Breast epithelium (tissue), 4 donors: ENCODE measurements around the gene CAB39L. TPM values are rescaled to one million over a fixed set of nuclear protein-coding genes. Genes with fewer than 3 reads are reported as not detected.
"Not testable (repeated sequence)": the region's sequence is repeated elsewhere in the genome, so short reads cannot be mapped to it uniquely, and the experiment has no call there.

Source experiments
- DNase-seq, 2 donors: peaks; one replicate each; pipeline ENCODE4 v3.0.0-alpha.2; 2019; ENCODE audit warnings: low spot score in 2 of 2
- H3K27ac ChIP-seq, 2 donors: fragments of 200-600 bp; sonication (generic) in 1 of 2; one replicate each; pipeline ENCODE4 v1.5.1; 2016 to 2019; ENCODE audit warnings: mild to moderate bottlenecking in 1 of 2
- H3K27me3 ChIP-seq, 2 donors: fragments of 200-600 bp; sonication (generic) in 1 of 2; one replicate each; pipeline versions ENCODE4 v1.5.1 to v1.6.0; 2017 to 2019; ENCODE audit warnings: control low read depth in 1 of 2, mild to moderate bottlenecking in 1 of 2
- H3K36me3 ChIP-seq: fragments of 200-600 bp; one replicate; pipeline ENCODE4 v1.5.1; 2019
- H3K4me1 ChIP-seq, 2 donors: fragments of 200-600 bp; sonication (generic); one replicate each; pipeline ENCODE4 v1.5.1; 2016 to 2019; ENCODE audit warnings: control low read depth in 1 of 2
- H3K4me3 ChIP-seq, 3 donors: fragments of 200-600 bp; sonication (generic); 1 replicate in 2 of 3; 2 replicates in 1 of 3; pipeline ENCODE4 v1.5.1; 2016 to 2019; ENCODE audit warnings: mild to moderate bottlenecking in 3 of 3, moderate library complexity in 2 of 3
- H3K9me3 ChIP-seq, 2 donors: fragments of 200-600 bp; sonication (generic) in 1 of 2; one replicate each; pipeline ENCODE4 v1.5.1; 2016 to 2019; ENCODE audit warnings: control low read depth in 1 of 2
- CTCF ChIP-seq, 3 donors: fragments of 450-650 bp; IDR thresholded peaks; one replicate each; pipeline ENCODE4 v1.5.1; 2016 to 2017; ENCODE audit warnings: antibody characterized with exemption in 3 of 3, mild to moderate bottlenecking in 3 of 3, moderate library complexity in 3 of 3
- POLR2A ChIP-seq: fragments of 450-650 bp; IDR thresholded peaks from one replicate; pipeline ENCODE4 v1.6.1; 2016; ENCODE audit warnings: antibody characterized with exemption, mild to moderate bottlenecking, moderate library complexity
- POLR2AphosphoS5 ChIP-seq, 3 donors: sonication (generic); formaldehyde crosslinking; IDR thresholded peaks; one replicate each; pipeline ENCODE4 v1.6.1; 2017; ENCODE audit warnings: antibody characterized with exemption in 3 of 3
- intact Hi-C: fragments of 100-400 bp; cut with DNase I; formaldehyde crosslinking; loops from one replicate; pipeline ENCODE4 v1.15.1; 2023; ENCODE audit warnings: low total_unique reads
- total RNA-seq, 3 donors: library from RNA; depleted of rRNA; stranded (reverse); fragments of >200 nt; gene quantifications; one replicate each; pipeline ENCODE4 v1.1.0, GENCODE V29; 2016

CAB39L gene
- total RNA-seq, 3 donors from 2014 or later = 40.0 to 92.1 (median 44.8) TPM

- Histone ChIP-seq H3K4me1 (peaks cover 9 to 13% of the 10 kb centered on the region in 2 donors), H3K36me3 (no peaks in the 10 kb centered on the region), H3K9me3 (no peaks in the 10 kb centered on the region), H3K27me3 (no peaks in the 10 kb centered on the region), H3K4me3 (no peak overlapping the region), H3K27ac (peak overlapping the region; percentile 45 to 68)
- no peak for DNase-seq
- intact Hi-C loops = no loop called here
- TF ChIP-seq CTCF (IDR thresholded peaks at IDR 0.05) (no peak), POLR2AphosphoS5 (IDR thresholded peaks at IDR 0.05) (no peak), POLR2A (no peak)
Observed at GRCh38 chr13:49298416-49298815, 145.4 kb downstream of the CAB39L start.

GRCh38 chr13:49297338-49297737, 146.5 kb downstream of the CAB39L start:
- Histone ChIP-seq H3K4me3 (no peak overlapping the region), H3K36me3 (no peaks in the 10 kb centered on the region), H3K4me1 (peaks cover 9 to 11% of the 10 kb centered on the region in 2 donors), H3K27me3 (no peaks in the 10 kb centered on the region), H3K27ac (no peak overlapping the region), H3K9me3 (no peaks in the 10 kb centered on the region)
- TF ChIP-seq POLR2AphosphoS5 (IDR thresholded peaks at IDR 0.05) = no peak
- TF ChIP-seq CTCF (IDR thresholded peaks at IDR 0.05) = no peak
- TF ChIP-seq POLR2A = no peak
- intact Hi-C loops = no loop called here
- DNase-seq = no peak

GRCh38 chr13:49296659-49297058, 147.2 kb downstream of the CAB39L start:
- TF ChIP-seq POLR2A = no peak
- no peak for TF ChIP-seq CTCF (IDR thresholded peaks at IDR 0.05)
- TF ChIP-seq POLR2AphosphoS5 (IDR thresholded peaks at IDR 0.05) = no peak
- intact Hi-C loops = no loop called here
- Histone ChIP-seq H3K27me3 (no peaks in the 10 kb centered on the region), H3K4me3 (no peak overlapping the region), H3K9me3 (no peaks in the 10 kb centered on the region), H3K4me1 (peaks cover 9 to 11% of the 10 kb centered on the region in 2 donors), H3K36me3 (no peaks in the 10 kb centered on the region), H3K27ac (no peak overlapping the region)
- DNase-seq = no peak

- intact Hi-C loops = no loop called here
- H3K4me1 ChIP-seq = peaks cover 5% of the 10 kb centered on the region in 2 donors
- H3K4me3 ChIP-seq = no peak overlapping the region
- H3K36me3 ChIP-seq = no peaks in the 10 kb centered on the region
- no peaks in the 10 kb centered on the region for H3K9me3 ChIP-seq
- no peaks in the 10 kb centered on the region for H3K27me3 ChIP-seq
- H3K27ac ChIP-seq = no peak overlapping the region
- DNase-seq = no peak
- TF ChIP-seq POLR2A (no peak), CTCF (IDR thresholded peaks at IDR 0.05) (no peak), POLR2AphosphoS5 (IDR thresholded peaks at IDR 0.05) (no peak)
Observed at GRCh38 chr13:49295244-49295643, 148.6 kb downstream of the CAB39L start.

- H3K4me3 ChIP-seq, intact Hi-C loops, DNase-seq, H3K36me3 ChIP-seq, H3K27me3 ChIP-seq, H3K9me3 ChIP-seq, H3K4me1 ChIP-seq, H3K27ac ChIP-seq: not testable (repeated sequence)
Observed at GRCh38 chr13:49294723-49295122, 149.1 kb downstream of the CAB39L start.
